Activated CD4-positive, alpha-beta T cell treated with anti-CD3 and anti-CD28 coated beads for 24 hours (primary cell): ENCODE data around the gene GRID1.
"Not testable (repeated sequence)": the region's sequence is repeated elsewhere in the genome, so short reads cannot be mapped to it uniquely, and the experiment has no call there.

ENCODE experiments used
- DNase-seq, 2 donors: peaks; one replicate each; pipeline ENCODE4 v3.0.0-alpha.2; 2020; ENCODE audit warnings: low read depth in 2 of 2

The GRID1 gene

GRCh38 chr10:86107611-86108310 lies 258.8 kb downstream of the GRID1 start:
- not testable (repeated sequence) for DNase-seq

GRCh38 chr10:86107131-86107530 lies 259.5 kb downstream of the GRID1 start:
- no peak for DNase-seq

- DNase-seq: no peak
These were observed 260.0 kb downstream of the GRID1 start for GRCh38 chr10:86106616-86107015.

GRCh38 chr10:86105640-86106039 lies 261.0 kb downstream of the GRID1 start:
- DNase-seq: no peak

DNA sequence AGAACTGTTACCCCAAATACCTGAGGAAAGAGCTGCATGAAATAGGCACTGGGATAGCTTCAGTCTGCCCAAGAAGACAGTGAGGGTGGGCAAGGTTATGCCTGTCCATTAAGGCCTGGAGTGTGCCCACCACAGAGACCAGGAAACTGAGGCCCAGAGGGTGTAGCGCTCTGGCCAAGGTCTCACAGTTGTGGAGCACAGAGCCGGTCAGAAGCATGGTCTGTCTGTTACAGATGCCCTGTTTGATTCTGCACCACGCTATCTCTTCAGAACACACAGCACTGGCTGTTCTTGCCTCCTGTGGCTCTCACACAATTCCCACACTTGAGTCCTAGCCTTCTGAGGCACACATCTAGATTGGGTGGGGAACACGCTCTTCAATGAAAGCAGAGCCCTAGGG lies 261.4 kb downstream of the GRID1 start:
- DNase-seq: no peak

- no peak for DNase-seq
These were observed 261.9 kb downstream of the GRID1 start for GRCh38 chr10:86104611-86105145.

GRCh38 chr10:86104156-86104555 lies 262.4 kb downstream of the GRID1 start:
- no peak for DNase-seq

- no peak for DNase-seq
These were observed 263.0 kb downstream of the GRID1 start for GRCh38 chr10:86103391-86104101.

DNA sequence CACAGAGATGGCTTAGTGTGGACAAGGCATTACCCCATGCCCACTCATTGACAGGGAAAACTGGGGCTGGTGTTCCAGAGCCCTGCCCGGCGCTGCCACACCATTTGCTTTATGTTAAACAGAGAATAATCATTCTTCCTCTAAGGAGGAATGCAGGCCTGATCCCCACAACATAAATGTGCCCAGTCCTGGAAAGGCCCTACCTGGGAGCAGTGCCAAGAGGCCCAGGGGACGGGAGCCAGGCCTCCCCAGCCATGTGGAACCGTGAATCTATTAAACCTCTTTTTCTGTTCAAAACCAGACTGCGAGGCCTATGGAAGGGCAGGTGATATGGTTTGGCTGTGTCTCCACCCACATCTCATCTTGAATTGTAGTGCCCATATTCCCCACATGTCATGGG lies 264.1 kb downstream of the GRID1 start:
- DNase-seq: no peak

DNA sequence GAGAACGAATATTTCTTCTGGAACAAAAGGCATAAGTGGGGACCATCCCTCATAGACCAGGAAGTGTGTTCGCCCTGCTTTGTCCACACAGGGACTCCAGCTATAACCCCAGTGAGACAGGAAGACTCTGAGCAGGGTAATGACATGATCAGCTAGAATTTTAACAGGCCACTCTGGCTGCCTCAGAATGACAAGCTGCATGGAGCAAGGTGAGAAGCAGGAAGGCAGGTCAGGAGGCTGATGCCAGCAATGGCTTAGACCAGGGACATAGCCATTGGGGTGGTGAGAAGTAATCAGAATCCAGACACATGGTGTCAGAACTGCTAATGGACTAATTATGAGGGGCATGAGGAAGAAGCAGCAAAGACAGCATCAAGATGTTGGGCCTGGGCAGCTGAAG lies 264.6 kb downstream of the GRID1 start:
- no peak for DNase-seq

GRCh38 chr10:86100581-86101061 lies 266.0 kb downstream of the GRID1 start:
- DNase-seq: no peak

DNA sequence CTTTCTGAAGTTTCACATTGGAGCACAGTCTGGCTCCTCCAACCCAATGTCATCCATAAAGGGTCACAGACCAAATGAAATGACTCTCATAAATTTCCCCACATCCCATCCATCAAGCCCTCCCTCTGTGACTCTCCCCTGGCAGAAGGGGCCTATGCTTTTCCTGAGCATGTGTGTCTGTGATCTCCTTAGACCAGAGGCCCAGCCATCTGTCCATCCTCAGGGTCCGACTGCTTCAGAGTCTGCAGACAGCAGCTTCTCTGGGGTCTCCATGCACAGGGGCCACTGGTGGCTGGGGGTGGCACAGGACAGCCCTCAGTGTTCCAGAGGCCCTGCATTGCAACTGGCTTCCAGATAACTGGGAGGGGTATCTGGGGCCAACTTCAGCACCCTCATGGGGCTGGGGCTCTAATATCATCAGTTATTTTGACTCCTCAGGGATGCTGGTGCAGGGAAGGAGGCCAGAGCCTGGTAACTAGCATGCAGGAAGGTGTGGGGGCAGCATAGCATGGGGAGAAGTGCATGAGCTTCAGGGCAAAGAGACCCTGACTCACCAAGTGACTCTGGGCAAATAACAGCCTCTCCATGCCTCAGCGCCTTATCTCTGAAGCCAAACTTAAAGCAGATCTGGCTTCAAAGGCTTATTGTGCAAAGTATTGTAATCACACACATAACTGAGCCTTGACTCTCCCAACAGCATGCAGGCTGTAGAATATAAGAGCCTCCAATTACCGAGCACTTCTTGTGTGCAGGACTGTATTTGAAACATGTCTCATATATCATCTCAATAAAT lies 266.9 kb downstream of the GRID1 start:
- DNase-seq: no peak

- no peak for DNase-seq
These were observed 268.3 kb downstream of the GRID1 start for GRCh38 chr10:86098187-86098881.

DNA sequence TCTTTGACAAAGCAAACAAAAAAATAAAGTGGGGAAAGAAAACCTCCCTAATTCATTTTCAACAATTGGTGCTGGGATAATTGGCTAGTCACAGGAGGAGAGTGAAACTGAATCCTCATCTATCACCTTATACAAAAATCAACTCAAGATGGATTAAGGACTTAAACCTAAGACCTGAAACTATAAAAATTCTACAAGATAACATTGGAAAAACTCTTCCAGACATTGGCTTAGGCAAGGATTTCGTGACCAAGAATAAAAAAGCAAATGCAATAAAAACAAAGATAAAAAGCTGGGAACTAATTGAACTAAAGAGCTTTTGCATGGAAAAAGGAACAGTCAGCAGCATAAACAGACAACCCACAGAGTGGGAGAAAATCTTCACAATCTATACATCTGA lies 271.5 kb downstream of the GRID1 start:
- not testable (repeated sequence) for DNase-seq

GRCh38 chr10:86092311-86092710 lies 274.3 kb downstream of the GRID1 start:
- DNase-seq: not testable (repeated sequence)

GRCh38 chr10:86091216-86091615 lies 275.4 kb downstream of the GRID1 start:
- DNase-seq: no peak

DNA sequence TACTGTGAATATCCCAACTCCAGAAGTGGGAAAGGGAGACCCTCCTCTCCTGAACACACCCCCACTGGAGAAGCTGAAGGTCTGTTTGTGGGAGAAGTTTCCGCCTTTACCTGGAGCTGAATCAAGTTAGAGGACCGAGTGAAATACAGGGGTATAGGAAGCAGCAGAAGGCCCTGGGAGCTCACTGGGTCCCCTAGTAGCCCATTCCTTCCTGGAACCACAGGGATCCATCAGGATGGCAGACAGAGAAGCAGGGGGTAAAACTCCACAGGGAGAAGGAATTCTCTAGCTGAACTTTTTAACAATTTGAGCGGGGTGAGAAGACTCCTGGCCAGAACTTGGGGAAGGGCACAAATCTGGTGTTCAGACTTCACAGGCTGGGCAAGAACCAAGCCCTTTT lies 275.8 kb downstream of the GRID1 start:
- DNase-seq: no peak

- no peak for DNase-seq
These were observed 278.9 kb downstream of the GRID1 start for GRCh38 chr10:86087716-86088115.

GRCh38 chr10:86086418-86086817 lies 280.2 kb downstream of the GRID1 start:
- DNase-seq: no peak

- DNase-seq: no peak
These were observed 280.9 kb downstream of the GRID1 start for GRCh38 chr10:86085686-86086085.

- DNase-seq: no peak
These were observed 281.5 kb downstream of the GRID1 start for GRCh38 chr10:86085136-86085535.

- no peak for DNase-seq
These were observed 282.0 kb downstream of the GRID1 start for GRCh38 chr10:86084585-86084984.
